ENCODE results near the gene TOMM7.

TOMM7 gene

DNA sequence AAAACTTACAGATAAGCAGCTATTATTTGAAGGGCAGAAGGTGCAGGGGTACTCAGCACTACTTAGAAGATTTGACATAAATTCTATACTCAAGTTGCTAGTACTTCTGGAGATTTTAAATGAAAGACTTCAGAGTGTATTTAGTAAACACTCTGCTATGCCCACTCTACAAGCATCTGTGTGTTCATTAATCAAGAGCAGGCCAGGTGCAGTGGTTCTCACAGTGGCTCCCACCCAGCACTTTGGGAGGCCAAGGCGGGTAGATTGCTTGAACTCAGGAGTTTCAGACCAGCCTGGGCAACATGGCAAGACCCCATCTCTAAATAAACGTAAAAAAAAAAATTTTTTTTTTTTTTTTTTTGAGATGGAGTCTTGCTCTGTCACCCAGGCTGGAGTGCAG is 38.9 kb upstream of the TOMM7 start:
- H3K27ac ChIP-seq (ENCODE audit: low read length) = no peak overlapping the region

GRCh38 chr7:22860784-22861482 is 38.3 kb upstream of the TOMM7 start:
- Histone ChIP-seq H3K9me3 (ENCODE audit: control insufficient read depth in 2 of 2, low read length in 2 of 2) (no peaks in the 10 kb centered on the region), H3K36me3 (ENCODE audit: control insufficient read depth in 2 of 2, insufficient read depth in 2 of 2, low read length in 2 of 2) (peaks cover 5 to 11% of the 10 kb centered on the region in 2 donors), H3K4me3 (ENCODE audit: low read length in 2 of 2) (no peak overlapping the region), H3K27me3 (ENCODE audit: control insufficient read depth in 1 of 2, insufficient read depth in 2 of 2, low read length in 2 of 2) (no peaks in the 10 kb centered on the region), H3K9ac (ENCODE audit: low read length in 2 of 2) (no peak overlapping the region), H3K27ac (ENCODE audit: low read length) (peak overlapping the region; percentile 19), H3K4me1 (ENCODE audit: control insufficient read depth, insufficient read depth, low read length) (peaks cover 10% of the 10 kb centered on the region)

More for the DNA sequence above, 38.9 kb upstream of the TOMM7 start:
- Histone ChIP-seq H3K4me1 (ENCODE audit: control insufficient read depth, insufficient read depth, low read length) (peaks cover 10% of the 10 kb centered on the region), H3K4me3 (ENCODE audit: low read length in 2 of 2) (no peak overlapping the region), H3K9me3 (ENCODE audit: control insufficient read depth in 2 of 2, low read length in 2 of 2) (no peaks in the 10 kb centered on the region), H3K36me3 (ENCODE audit: control insufficient read depth in 2 of 2, insufficient read depth in 2 of 2, low read length in 2 of 2) (peaks cover 5 to 11% of the 10 kb centered on the region in 2 donors), H3K27me3 (ENCODE audit: control insufficient read depth in 1 of 2, insufficient read depth in 2 of 2, low read length in 2 of 2) (no peaks in the 10 kb centered on the region), H3K9ac (ENCODE audit: low read length in 2 of 2) (no peak overlapping the region)

- Histone ChIP-seq H3K4me3 (ENCODE audit: low read length in 2 of 2) (no peak overlapping the region), H3K4me1 (ENCODE audit: control insufficient read depth, insufficient read depth, low read length) (peaks cover 10% of the 10 kb centered on the region), H3K27me3 (ENCODE audit: control insufficient read depth in 1 of 2, insufficient read depth in 2 of 2, low read length in 2 of 2) (no peaks in the 10 kb centered on the region)
Measured at GRCh38 chr7:22860337-22860736, 37.7 kb upstream of the TOMM7 start.

GRCh38 chr7:22859641-22860290 is 37.1 kb upstream of the TOMM7 start:
- H3K4me1 ChIP-seq (ENCODE audit: control insufficient read depth, insufficient read depth, low read length) = peaks cover 12% of the 10 kb centered on the region
- H3K36me3 ChIP-seq (ENCODE audit: control insufficient read depth in 2 of 2, insufficient read depth in 2 of 2, low read length in 2 of 2) = peaks cover 5 to 11% of the 10 kb centered on the region in 2 donors
- H3K9me3 ChIP-seq (ENCODE audit: control insufficient read depth in 2 of 2, low read length in 2 of 2) = no peaks in the 10 kb centered on the region
- peak overlapping the region; percentile 19 for H3K27ac ChIP-seq (ENCODE audit: low read length)
- H3K4me3 ChIP-seq (ENCODE audit: low read length in 2 of 2) = no peak overlapping the region
- no peaks in the 10 kb centered on the region for H3K27me3 ChIP-seq (ENCODE audit: control insufficient read depth in 1 of 2, insufficient read depth in 2 of 2, low read length in 2 of 2)
- H3K9ac ChIP-seq (ENCODE audit: low read length in 2 of 2) = no peak overlapping the region

More at GRCh38 chr7:22860337-22860736, 37.7 kb upstream of the TOMM7 start:
- Histone ChIP-seq H3K36me3 (ENCODE audit: control insufficient read depth in 2 of 2, insufficient read depth in 2 of 2, low read length in 2 of 2) (peaks cover 5 to 11% of the 10 kb centered on the region in 2 donors), H3K9me3 (ENCODE audit: control insufficient read depth in 2 of 2, low read length in 2 of 2) (no peaks in the 10 kb centered on the region), H3K27ac (ENCODE audit: low read length) (peak overlapping the region; percentile 19), H3K9ac (ENCODE audit: low read length in 2 of 2) (no peak overlapping the region)

DNA sequence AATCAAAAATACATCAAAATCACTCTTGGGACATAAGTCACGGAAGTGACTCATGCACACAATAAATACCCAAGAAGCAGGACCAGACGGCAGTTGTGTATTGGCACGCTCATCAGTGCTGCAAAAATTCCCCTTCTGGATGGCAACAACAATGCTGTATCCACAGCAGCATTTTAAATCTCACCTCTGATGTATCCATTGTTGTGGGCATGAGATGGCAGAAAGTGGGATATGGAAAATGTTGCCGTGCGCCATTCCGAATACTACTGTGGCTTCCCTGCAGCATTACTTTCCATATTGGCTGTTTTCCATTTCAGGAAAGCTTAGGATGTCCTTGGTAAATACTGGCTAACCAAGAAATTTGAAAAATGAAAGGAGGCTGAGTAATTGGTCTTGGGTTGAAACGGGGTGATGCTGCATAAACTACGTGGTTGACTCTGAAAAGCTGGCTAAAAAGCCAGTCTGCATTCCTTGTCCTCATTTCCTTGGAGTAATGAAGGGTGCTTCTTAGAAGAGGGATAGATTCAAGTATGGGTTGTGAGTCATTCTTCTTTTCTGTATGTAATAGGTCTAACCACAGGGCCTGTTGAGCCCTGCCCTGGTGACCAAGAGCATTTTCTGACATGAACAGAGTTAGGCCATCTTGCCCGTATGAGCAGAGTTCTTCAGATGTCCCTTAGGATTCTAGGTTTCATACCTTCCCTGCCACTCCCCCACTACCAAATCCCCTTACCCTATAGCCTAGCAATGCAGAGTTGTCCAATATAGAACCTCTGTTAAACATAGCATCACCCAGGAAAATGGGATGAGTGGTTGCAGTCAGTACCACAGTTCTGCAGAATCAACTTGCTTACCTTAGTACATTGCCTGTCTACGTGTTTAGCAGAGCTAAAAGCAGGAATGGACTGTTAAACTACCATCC is 36.3 kb upstream of the TOMM7 start:
- Histone ChIP-seq H3K27ac (ENCODE audit: low read length) (peak overlapping the region; percentile 19), H3K36me3 (ENCODE audit: control insufficient read depth in 2 of 2, insufficient read depth in 2 of 2, low read length in 2 of 2) (peaks cover 3 to 11% of the 10 kb centered on the region in 2 donors), H3K9ac (ENCODE audit: low read length in 2 of 2) (no peak overlapping the region), H3K4me1 (ENCODE audit: control insufficient read depth, insufficient read depth, low read length) (peaks cover 17% of the 10 kb centered on the region), H3K27me3 (ENCODE audit: control insufficient read depth in 1 of 2, insufficient read depth in 2 of 2, low read length in 2 of 2) (no peaks in the 10 kb centered on the region), H3K9me3 (ENCODE audit: control insufficient read depth in 2 of 2, low read length in 2 of 2) (no peaks in the 10 kb centered on the region), H3K4me3 (ENCODE audit: low read length in 2 of 2) (no peak overlapping the region)

DNA sequence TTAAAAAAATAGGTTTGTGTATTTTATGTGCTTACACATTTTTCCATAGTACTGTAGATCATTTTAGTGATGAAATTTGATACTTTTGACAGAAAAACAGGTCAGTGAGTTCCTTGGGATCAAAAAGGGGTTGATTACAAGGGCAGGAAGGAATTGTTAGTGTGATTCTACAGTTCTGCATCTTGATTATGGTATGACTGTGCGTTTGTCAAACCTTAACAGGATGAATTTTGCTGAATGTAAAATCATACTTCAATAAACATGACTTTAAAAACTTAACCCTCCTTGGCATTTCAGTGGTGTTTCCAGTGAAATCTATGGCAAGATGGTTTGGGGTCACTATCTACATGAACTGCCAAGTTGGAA is 35.6 kb upstream of the TOMM7 start:
- Histone ChIP-seq H3K4me3 (ENCODE audit: low read length in 2 of 2) (no peak overlapping the region), H3K27me3 (ENCODE audit: control insufficient read depth in 1 of 2, insufficient read depth in 2 of 2, low read length in 2 of 2) (no peaks in the 10 kb centered on the region), H3K27ac (ENCODE audit: low read length) (peak overlapping the region; percentile 19), H3K9ac (ENCODE audit: low read length in 2 of 2) (no peak overlapping the region), H3K4me1 (ENCODE audit: control insufficient read depth, insufficient read depth, low read length) (peaks cover 22% of the 10 kb centered on the region), H3K9me3 (ENCODE audit: control insufficient read depth in 2 of 2, low read length in 2 of 2) (no peaks in the 10 kb centered on the region), H3K36me3 (ENCODE audit: control insufficient read depth in 2 of 2, insufficient read depth in 2 of 2, low read length in 2 of 2) (peaks cover 3 to 11% of the 10 kb centered on the region in 2 donors)

GRCh38 chr7:22856416-22856815 is 33.8 kb upstream of the TOMM7 start:
- Histone ChIP-seq H3K27ac (ENCODE audit: low read length) (no peak overlapping the region), H3K4me3 (ENCODE audit: low read length in 2 of 2) (no peak overlapping the region), H3K36me3 (ENCODE audit: control insufficient read depth in 2 of 2, insufficient read depth in 2 of 2, low read length in 2 of 2) (peaks cover 3 to 11% of the 10 kb centered on the region in 2 donors), H3K4me1 (ENCODE audit: control insufficient read depth, insufficient read depth, low read length) (peaks cover 23% of the 10 kb centered on the region), H3K9me3 (ENCODE audit: control insufficient read depth in 2 of 2, low read length in 2 of 2) (no peaks in the 10 kb centered on the region), H3K9ac (ENCODE audit: low read length in 2 of 2) (no peak overlapping the region), H3K27me3 (ENCODE audit: control insufficient read depth in 1 of 2, insufficient read depth in 2 of 2, low read length in 2 of 2) (no peaks in the 10 kb centered on the region)

GRCh38 chr7:22855049-22855392 is 32.4 kb upstream of the TOMM7 start:
- H3K4me1 ChIP-seq (ENCODE audit: control insufficient read depth, insufficient read depth, low read length) = peaks cover 23% of the 10 kb centered on the region
- no peaks in the 10 kb centered on the region for H3K27me3 ChIP-seq (ENCODE audit: control insufficient read depth in 1 of 2, insufficient read depth in 2 of 2, low read length in 2 of 2)
- peak overlapping the region; percentile 82 to 87 for H3K4me3 ChIP-seq (ENCODE audit: low read length in 2 of 2)
- peak overlapping the region; percentile 92 to 97 for H3K9ac ChIP-seq (ENCODE audit: low read length in 2 of 2)
- peaks cover 0 to 11% of the 10 kb centered on the region in 2 donors for H3K36me3 ChIP-seq (ENCODE audit: control insufficient read depth in 2 of 2, insufficient read depth in 2 of 2, low read length in 2 of 2)
- H3K9me3 ChIP-seq (ENCODE audit: control insufficient read depth in 2 of 2, low read length in 2 of 2) = no peaks in the 10 kb centered on the region
- peak overlapping the region; percentile 97 for H3K27ac ChIP-seq (ENCODE audit: low read length)

DNA sequence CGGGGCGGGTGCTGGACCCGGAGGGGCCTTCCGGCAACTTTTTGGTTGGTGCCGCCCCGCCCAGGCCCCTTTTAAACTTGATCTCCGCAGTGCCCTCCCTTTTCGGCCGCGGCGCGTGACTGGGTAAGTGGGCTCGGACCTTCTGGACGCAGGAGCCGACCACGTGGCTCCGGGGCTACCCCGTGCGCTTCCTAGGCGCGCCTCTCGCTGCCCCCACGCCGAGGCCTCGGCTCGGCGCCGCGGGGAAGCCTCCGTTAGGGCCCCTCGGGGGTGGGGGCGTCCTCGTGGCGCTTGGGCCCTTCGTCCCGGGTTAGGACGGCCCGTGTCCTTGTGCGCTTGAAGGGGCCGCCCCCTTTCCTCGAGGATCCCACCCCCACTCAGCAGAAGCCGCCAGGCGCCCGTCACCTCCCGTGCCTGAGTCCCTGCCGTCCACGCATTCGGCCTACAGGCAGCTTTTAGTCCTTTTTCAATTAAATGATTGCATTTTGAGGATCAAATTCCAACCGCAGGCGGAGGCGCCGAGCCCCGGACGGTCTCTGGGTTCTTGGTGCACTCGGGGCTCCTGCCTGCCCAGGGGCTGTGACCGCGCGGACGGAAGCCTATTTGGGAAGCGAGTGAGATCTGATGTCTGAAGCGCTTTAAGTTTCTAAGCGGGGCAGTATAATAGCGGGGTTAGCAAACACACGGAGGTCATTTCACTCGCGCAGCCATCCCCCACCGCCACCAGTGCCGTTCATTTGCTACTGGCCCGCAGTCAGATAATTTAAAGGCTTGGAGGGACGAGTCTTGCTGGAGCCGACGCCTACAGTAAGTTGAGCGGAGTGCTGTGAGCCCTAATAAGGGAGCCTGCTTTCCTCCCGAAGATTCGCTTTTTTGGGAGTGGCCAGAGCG is 31.8 kb upstream of the TOMM7 start:
- peaks cover 25% of the 10 kb centered on the region for H3K4me1 ChIP-seq (ENCODE audit: control insufficient read depth, insufficient read depth, low read length)
- no peaks in the 10 kb centered on the region for H3K27me3 ChIP-seq (ENCODE audit: control insufficient read depth in 1 of 2, insufficient read depth in 2 of 2, low read length in 2 of 2)
- peak overlapping the region; percentile 82 to 87 for H3K4me3 ChIP-seq (ENCODE audit: low read length in 2 of 2)
- H3K9me3 ChIP-seq (ENCODE audit: control insufficient read depth in 2 of 2, low read length in 2 of 2) = no peaks in the 10 kb centered on the region
- H3K27ac ChIP-seq (ENCODE audit: low read length) = peak overlapping the region; percentile 97
- H3K9ac ChIP-seq (ENCODE audit: low read length in 2 of 2) = peak overlapping the region; percentile 92 to 97
- peaks cover 0 to 11% of the 10 kb centered on the region in 2 donors for H3K36me3 ChIP-seq (ENCODE audit: control insufficient read depth in 2 of 2, insufficient read depth in 2 of 2, low read length in 2 of 2)

DNA sequence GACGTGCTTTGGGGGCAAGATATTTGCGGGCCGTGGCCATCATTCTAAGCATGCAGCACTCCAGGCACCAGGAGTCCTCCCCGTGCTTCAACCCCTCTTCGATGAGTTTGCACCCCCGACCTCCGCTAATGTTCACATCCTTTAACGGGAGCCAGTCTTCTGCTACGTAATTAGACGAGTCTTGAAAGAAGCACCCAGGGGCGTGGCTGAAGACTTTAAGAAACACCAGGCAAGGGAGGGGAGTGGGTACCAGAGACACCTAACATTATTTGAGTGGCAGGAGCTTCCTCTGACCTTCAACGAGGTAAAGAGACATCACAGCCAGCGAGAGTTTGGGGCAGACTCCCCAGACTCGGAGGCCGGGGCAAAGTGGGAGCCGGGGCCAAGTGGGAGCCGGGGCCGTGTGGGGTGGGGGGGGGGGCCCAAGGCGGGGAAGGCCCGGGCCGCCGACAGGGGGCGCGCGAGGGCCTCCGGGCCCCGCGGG is 31.1 kb upstream of the TOMM7 start:
- Histone ChIP-seq H3K36me3 (ENCODE audit: control insufficient read depth in 2 of 2, insufficient read depth in 2 of 2, low read length in 2 of 2) (peaks cover 0 to 8% of the 10 kb centered on the region in 2 donors), H3K9ac (ENCODE audit: low read length in 2 of 2) (peak overlapping the region; percentile 62 to 97), H3K4me1 (ENCODE audit: control insufficient read depth, insufficient read depth, low read length) (peaks cover 20% of the 10 kb centered on the region), H3K9me3 (ENCODE audit: control insufficient read depth in 2 of 2, low read length in 2 of 2) (no peaks in the 10 kb centered on the region), H3K4me3 (ENCODE audit: low read length in 2 of 2) (peak overlapping the region; percentile 58 to 82), H3K27ac (ENCODE audit: low read length) (peak overlapping the region; percentile 97), H3K27me3 (ENCODE audit: control insufficient read depth in 1 of 2, insufficient read depth in 2 of 2, low read length in 2 of 2) (no peaks in the 10 kb centered on the region)

Measured in stomach smooth muscle (tissue), 2 donors.